WTC11 (cell line): ENCODE data around the gene CHL1.

Experiments
- CREM ChIP-seq: sonication (generic); formaldehyde crosslinking; IDR thresholded peaks from 2 replicates; pipeline ENCODE4 v1.8.1; 2022; ENCODE audit warnings: mild to moderate bottlenecking, missing genetic modification reagents, moderate library complexity
- CTCF ChIP-seq: fragments of 200-600 bp; IDR thresholded peaks from 2 replicates; pipeline ENCODE4 v1.8.0; 2022; ENCODE audit warnings: antibody characterized with exemption
- JUN ChIP-seq: sonication (generic); formaldehyde crosslinking; IDR thresholded peaks from 2 replicates; pipeline ENCODE4 v1.8.0; 2023; ENCODE audit warnings: mild to moderate bottlenecking, missing genetic modification reagents
- NFATC4 ChIP-seq: fragments of 250-450 bp; sonication (Bioruptor Pico); IDR thresholded peaks from 2 replicates; pipeline ENCODE4 v1.9.0; 2021; ENCODE audit warnings: mild to moderate bottlenecking
- RELA ChIP-seq: sonication (generic); formaldehyde crosslinking; IDR thresholded peaks from 2 replicates; pipeline ENCODE4 v1.8.1; 2022; ENCODE audit warnings: missing genetic modification reagents, mild to moderate bottlenecking, borderline replicate concordance
- SMAD4 ChIP-seq: sonication (generic); formaldehyde crosslinking; IDR thresholded peaks from 2 replicates; pipeline ENCODE4 v1.8.0; 2022; ENCODE audit warnings: mild to moderate bottlenecking, missing genetic modification reagents
- STAT6 ChIP-seq: sonication (generic); formaldehyde crosslinking; conservative IDR thresholded peaks from 2 replicates; pipeline ENCODE4 v1.8.1; 2023; ENCODE audit warnings: mild to moderate bottlenecking, low read depth, missing genetic modification reagents, moderate library complexity
- TCF7 ChIP-seq: sonication (generic); formaldehyde crosslinking; IDR thresholded peaks from 2 replicates; pipeline ENCODE4 v1.8.0; 2022; ENCODE audit warnings: mild to moderate bottlenecking, low read depth, missing genetic modification reagents, moderate library complexity
- USF2 ChIP-seq: sonication (generic); formaldehyde crosslinking; IDR thresholded peaks from 2 replicates; pipeline ENCODE4 v1.8.1; 2023; ENCODE audit warnings: mild to moderate bottlenecking, missing genetic modification reagents, moderate library complexity
- ZNF671 ChIP-seq: fragments of 250-450 bp; sonication (Bioruptor Pico); IDR thresholded peaks from 2 replicates; pipeline ENCODE4 v1.8.0; 2021; ENCODE audit warnings: mild to moderate bottlenecking

- TF ChIP-seq CTCF (no peak), ZNF671 (CRISPR knock-in tag) (no peak), CREM (CRISPR knock-in tag) (no peak), TCF7 (CRISPR knock-in tag) (no peak), NFATC4 (CRISPR knock-in tag) (no peak), USF2 (no peak), JUN (CRISPR knock-in tag) (no peak), SMAD4 (CRISPR knock-in tag) (no peak), RELA (CRISPR knock-in tag) (no peak), STAT6 (CRISPR knock-in tag) (no peak)
Observed at GRCh38 chr3:279325-279724, 82.8 kb downstream of the CHL1 start.
